A673 (cell line): ENCODE measurements around the gene TBL2.

ENCODE experiments used
- CTCF ChIP-seq: fragments of 300-800, 200-600 bp; sonication (generic); conservative IDR thresholded peaks from 2 replicates; pipeline ENCODE4 v1.5.1; 2017; ENCODE audit warnings: low read depth, mild to moderate bottlenecking, antibody characterized with exemption, low read length, moderate library complexity, mixed read lengths
- EZH2 ChIP-seq: fragments of 200-600 bp; sonication (generic); IDR thresholded peaks from 2 replicates; pipeline ENCODE4 v1.6.1; 2017; ENCODE audit warnings: borderline replicate concordance, low read depth, mild to moderate bottlenecking, mixed read lengths, antibody characterized with exemption, low read length; ENCODE audit not compliant: poor library complexity, severe bottlenecking

GRCh38 chr7:73599151-73599882, 20.9 kb upstream of the TBL2 start:
- no peak for TF ChIP-seq CTCF
- TF ChIP-seq EZH2 = no peak
